GM19025 (cell line): ENCODE results near the gene MYL3.

ENCODE experiments used
- ATAC-seq: cut with Tn5 transposase; IDR thresholded peaks from one replicate; pipeline ENCODE4 v1.9.1; 2021; ENCODE audit warnings: mild to moderate bottlenecking, low read depth, moderate library complexity; ENCODE audit not compliant: unreplicated experiment

The MYL3 gene

DNA sequence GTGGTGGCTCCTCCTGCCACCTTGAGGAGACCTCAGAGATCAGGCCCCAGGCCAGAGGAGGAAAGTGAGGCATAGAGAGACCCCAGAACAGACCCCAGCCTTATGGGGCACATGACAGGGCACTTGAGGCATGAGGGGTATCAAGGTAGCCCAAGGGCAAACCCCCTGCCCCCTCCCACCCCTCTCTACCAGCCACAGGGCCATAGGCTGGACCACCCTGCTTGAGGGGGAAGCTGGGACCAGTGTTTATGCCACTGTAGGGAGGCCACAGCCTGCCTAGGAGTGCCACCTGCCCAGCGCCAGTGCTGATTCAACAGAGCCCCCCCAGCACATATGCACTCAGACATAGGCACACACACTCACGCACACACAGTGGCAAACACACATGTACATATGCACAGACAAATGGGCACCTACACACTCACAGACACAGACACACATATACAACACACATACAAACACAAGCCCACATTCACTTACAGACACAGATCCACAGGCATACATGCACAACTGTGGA, 10.3 kb downstream of the MYL3 start:
- no peak for ATAC-seq

- ATAC-seq = no peak
These were observed 10.9 kb downstream of the MYL3 start for GRCh38 chr3:46852334-46852720.

- no peak for ATAC-seq
These were observed 11.6 kb downstream of the MYL3 start for GRCh38 chr3:46851364-46852333.

GRCh38 chr3:46850468-46850779, 12.8 kb downstream of the MYL3 start:
- ATAC-seq = no peak

DNA sequence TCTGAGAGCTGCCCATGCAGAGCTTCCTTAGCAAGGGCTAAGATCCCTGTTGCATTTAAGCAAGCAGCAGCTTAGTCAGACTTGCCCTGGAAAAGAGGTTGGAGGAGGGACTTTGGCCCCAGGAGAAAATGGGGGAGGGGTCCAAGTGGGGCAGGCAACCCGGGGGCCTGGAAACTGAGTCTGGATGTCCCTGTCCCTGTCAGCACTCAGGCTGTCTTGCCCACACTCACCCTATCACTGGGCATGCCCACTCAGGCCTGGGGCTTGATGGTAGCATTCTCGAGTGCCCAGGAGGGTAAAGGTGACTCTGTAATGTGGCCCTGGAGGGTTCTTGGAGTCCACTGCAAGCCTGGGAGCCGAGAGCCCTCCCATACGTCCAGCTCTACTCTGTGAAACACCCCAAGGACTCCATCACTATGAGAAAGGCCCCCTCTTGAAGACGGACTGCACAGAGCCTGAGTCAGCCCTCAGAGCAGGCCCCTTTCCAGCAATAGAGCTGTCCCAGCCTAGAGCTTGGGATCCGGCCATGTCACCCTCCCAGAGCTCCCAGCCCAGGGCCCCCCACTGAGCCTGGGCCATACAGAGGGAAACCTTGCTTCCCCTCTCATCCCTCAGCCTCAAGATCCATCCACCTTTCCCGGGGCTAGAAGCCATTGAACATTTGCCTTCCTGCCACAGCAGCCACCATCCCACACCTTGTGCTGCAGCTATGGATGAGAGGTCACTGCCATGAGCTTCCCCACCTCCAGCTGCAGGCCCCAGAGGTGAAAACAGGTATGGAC, 13.4 kb downstream of the MYL3 start:
- no peak for ATAC-seq

DNA sequence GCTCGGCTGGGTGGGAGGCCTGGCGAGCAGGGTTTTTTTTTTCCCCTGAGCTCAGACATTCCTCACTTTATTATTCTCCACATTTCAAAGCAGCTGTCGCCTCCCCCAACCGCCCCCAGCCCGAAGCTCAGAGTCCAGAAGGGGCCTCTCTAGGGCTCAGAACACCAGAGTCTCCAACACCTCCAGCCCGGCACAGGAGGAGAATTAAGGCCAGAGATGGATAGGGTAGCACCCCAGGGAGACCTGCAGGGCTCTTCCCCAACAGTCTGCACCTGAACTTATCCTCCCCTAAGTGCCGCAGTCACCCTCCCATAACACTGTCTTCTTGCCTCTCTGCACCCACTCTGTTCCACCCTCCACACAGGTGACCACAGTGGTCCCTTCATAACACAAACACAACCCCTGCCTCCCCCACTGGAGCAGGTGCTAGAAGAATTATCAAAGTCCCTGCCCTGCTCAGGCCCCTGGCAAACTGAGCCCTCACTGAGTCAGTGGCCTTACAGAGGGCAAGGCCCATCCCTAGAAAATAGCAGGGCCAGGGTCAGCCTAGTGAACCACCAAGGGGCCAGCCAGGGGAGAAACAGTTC, 14.1 kb downstream of the MYL3 start:
- ATAC-seq = no peak

DNA sequence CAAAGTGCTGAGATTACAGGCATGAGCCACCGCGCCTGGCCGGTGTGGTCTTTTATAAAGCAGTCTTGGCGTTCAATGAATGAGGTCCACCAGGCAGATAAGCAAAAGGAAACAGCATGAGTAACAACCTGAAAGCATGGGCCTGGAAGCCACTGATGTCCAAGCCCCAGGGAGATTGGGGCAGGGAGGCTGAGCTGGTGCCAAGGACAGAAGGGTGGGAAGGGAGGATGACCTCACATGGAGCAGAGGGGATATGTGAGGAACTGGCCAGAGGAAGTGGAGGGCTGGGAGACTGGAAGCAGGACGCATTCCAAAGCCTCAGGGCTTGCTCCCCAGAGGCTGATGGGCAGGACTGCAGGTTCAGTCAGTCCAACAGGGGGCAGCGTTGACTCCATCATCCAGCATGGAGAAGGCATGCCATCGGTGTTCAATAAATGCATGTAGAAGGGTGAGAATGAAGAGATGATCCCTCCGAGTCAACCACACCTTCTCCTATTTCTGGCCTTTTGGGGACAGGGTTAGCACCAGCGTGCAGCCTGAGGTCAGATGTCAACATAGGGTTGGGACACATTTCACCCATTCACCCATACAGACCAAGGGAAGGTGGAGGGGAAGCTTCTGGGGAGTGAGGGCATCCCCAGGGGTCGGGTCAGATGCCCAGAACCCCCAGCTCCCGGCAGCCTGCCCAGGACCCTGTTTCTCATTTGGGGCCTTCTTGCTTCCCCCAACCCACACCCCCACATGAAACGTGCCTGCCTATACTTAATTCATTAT, 14.8 kb downstream of the MYL3 start:
- no peak for ATAC-seq

GRCh38 chr3:46847744-46848143, 15.5 kb downstream of the MYL3 start:
- ATAC-seq = no peak

GRCh38 chr3:46846624-46847542, 16.4 kb downstream of the MYL3 start:
- no peak for ATAC-seq

DNA sequence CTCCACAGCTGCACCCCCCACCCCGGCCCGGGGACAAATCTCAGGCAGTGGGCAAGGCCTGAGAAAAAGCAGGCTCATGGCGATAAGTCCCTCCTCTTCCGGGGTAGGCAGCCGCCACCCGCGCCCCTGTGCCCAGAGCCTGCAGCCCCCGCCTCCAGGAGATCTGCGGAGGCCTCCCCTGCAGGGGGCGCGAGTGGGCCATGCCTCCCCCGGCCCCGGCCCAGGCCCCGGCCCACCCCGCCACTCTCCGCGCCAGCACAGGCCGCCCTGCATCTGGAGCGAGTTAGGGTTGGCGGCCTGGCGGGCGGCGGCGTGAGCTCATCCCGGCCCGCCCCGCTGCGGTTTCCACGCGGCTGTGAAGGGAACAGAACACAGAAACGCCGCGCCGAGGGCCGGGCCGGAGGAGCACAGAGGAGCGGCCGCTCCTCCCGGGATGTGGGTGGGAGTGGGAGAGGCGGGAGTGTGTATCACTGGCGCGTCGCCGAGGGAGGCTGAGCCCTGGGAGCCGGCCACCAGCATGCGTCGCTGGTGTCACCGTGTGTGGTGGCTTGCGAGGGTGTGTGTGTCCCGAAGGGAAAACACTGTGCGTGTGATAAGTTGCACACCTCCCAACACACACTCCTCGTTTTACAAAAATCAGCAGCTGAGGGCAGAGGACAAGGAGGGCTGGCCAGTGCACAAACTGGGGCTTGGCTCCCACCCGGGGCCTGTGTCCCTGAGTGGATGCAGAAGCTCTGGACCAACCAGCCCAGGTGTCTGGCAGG, 17.2 kb downstream of the MYL3 start:
- peak; percentile 80 for ATAC-seq

GRCh38 chr3:46845397-46845859, 17.8 kb downstream of the MYL3 start:
- ATAC-seq = peak; percentile 56

GRCh38 chr3:46844881-46845312, 18.3 kb downstream of the MYL3 start:
- ATAC-seq = no peak

- no peak for ATAC-seq
These were observed 18.8 kb downstream of the MYL3 start for GRCh38 chr3:46844397-46844796.

GRCh38 chr3:46843508-46843907, 19.7 kb downstream of the MYL3 start:
- ATAC-seq = no peak

GRCh38 chr3:46840491-46840890, 22.8 kb downstream of the MYL3 start:
- no peak for ATAC-seq

GRCh38 chr3:46838301-46838700, 24.9 kb downstream of the MYL3 start:
- no peak for ATAC-seq

DNA sequence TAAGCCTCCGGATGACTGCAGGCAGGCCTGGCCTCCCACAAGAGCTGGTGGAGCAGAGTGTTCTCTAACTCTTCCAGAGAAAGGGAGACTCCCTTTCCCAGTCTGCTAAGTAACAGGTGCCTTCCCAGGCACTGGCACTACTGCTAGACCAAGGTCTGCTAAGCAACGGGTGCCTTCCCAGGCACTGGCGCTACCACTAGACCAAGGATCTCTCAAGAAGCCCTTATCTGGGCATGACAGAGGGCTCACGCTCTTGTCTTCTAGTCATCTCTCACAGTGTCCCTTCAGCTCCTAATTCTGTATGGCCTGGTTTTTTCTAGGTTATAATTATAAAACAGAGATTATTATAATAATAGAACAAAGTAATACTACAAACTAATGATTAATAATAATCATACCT, 27.8 kb downstream of the MYL3 start:
- no peak for ATAC-seq

DNA sequence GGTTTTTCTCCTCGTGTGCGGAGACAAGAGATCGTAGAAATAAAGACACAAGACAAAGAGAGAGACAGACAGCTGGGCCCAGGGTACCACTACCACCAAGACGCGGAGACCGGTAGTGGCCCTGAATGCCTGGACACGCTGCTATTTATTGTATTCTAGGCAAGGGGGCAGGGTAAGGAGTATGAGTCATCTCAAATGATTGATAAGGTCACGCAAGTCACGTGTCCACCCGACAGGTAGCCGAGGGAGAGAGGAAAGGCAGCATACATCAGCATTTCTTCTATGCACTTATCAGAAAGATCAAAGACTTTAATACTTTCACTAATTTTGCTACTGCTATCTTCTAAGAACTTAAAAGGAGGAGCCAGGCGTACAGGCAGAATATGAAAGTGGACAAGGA, 28.2 kb downstream of the MYL3 start:
- ATAC-seq = no peak
